Mucosa of stomach (tissue), 1 donor: ENCODE data around the gene PRKCI.
"Not testable (repeated sequence)": the region's sequence is repeated elsewhere in the genome, so short reads cannot be mapped to it uniquely, and the experiment has no call there.

Experiments used
- H3K27me3 ChIP-seq: one replicate; pipeline ENCODE4 v1.7.0; 2013; ENCODE audit warnings: mild to moderate bottlenecking, low read length; ENCODE audit not compliant: control insufficient read depth, insufficient read depth
- H3K36me3 ChIP-seq: one replicate; pipeline ENCODE4 v1.7.0; 2013; ENCODE audit warnings: low read length; ENCODE audit not compliant: control insufficient read depth, insufficient read depth
- H3K4me1 ChIP-seq: one replicate; pipeline ENCODE4 v1.7.0; 2013; ENCODE audit warnings: mild to moderate bottlenecking, low read length; ENCODE audit not compliant: control insufficient read depth, insufficient read depth
- H3K4me3 ChIP-seq: one replicate; pipeline ENCODE4 v1.7.0; 2013; ENCODE audit warnings: low read length
- H3K9ac ChIP-seq: one replicate; pipeline ENCODE4 v1.7.0; 2013; ENCODE audit warnings: mild to moderate bottlenecking, low read length, moderate library complexity
- H3K9me3 ChIP-seq: one replicate; pipeline ENCODE4 v1.7.0; 2013; ENCODE audit warnings: mild to moderate bottlenecking, low read length, moderate library complexity; ENCODE audit not compliant: control insufficient read depth
- donor health status: Pancreatic carcinoma.

Gene PRKCI

DNA sequence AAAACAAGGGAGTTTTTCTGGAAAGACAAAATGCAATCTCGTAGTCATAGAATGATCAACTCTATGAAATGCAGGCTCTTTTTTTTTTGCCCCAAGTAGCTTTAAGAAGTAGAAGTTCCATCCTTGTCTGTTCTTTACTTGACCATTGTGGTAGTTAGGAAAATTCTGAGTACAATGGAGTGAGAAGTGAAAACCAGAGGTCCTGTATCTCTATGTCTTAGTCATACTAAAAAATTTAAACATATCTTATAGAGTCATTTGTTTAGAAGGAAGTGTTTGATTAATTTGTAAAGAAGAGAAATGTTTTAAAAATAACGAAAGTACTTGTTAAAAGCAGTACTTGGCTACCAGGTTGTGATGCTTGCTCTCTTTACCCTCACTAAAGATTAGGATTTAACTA, 52.4 kb downstream of the PRKCI start:
- Histone ChIP-seq H3K4me3 (no peak overlapping the region), H3K9ac (no peak overlapping the region), H3K27me3 (no peaks in the 10 kb centered on the region), H3K9me3 (no peaks in the 10 kb centered on the region), H3K36me3 (peaks cover 1% of the 10 kb centered on the region), H3K4me1 (peaks cover 9% of the 10 kb centered on the region)

DNA sequence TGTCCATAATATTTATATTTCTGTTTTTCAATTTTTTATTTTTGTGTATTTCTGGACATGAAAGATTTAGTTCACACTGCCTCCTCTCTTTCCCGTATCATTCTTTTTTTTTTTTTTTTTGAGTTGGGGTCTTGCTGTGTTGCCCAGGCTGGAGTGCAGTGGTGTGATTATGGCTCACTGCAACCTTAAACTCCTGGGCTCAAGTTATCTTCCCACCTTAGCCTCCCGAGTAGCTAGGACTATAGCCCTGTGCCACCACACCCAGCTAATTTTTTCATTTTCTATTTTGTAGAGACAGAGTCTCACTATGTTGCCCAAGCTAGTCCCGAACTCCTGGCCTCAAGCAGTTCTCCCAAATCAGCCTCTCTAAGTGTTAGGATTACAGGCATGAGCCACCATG, 53.6 kb downstream of the PRKCI start:
- no peaks in the 10 kb centered on the region for H3K27me3 ChIP-seq
- no peak overlapping the region for H3K9ac ChIP-seq
- H3K4me3 ChIP-seq: no peak overlapping the region
- H3K4me1 ChIP-seq: peaks cover 9% of the 10 kb centered on the region
- H3K36me3 ChIP-seq: peaks cover 4% of the 10 kb centered on the region
- no peaks in the 10 kb centered on the region for H3K9me3 ChIP-seq

GRCh38 chr3:170277311-170277710, 55.1 kb downstream of the PRKCI start:
- H3K4me3 ChIP-seq, H3K4me1 ChIP-seq, H3K27me3 ChIP-seq, H3K9ac ChIP-seq, H3K36me3 ChIP-seq, H3K9me3 ChIP-seq: not testable (repeated sequence)

- H3K4me3 ChIP-seq: no peak overlapping the region
- no peak overlapping the region for H3K9ac ChIP-seq
- peaks cover 4% of the 10 kb centered on the region for H3K36me3 ChIP-seq
- H3K9me3 ChIP-seq: no peaks in the 10 kb centered on the region
- H3K27me3 ChIP-seq: no peaks in the 10 kb centered on the region
- H3K4me1 ChIP-seq: peaks cover 9% of the 10 kb centered on the region
These were observed 55.8 kb downstream of the PRKCI start for GRCh38 chr3:170277833-170278580.

GRCh38 chr3:170278627-170279026, 56.4 kb downstream of the PRKCI start:
- Histone ChIP-seq H3K4me1 (peaks cover 9% of the 10 kb centered on the region), H3K27me3 (no peaks in the 10 kb centered on the region), H3K9ac (no peak overlapping the region), H3K9me3 (no peaks in the 10 kb centered on the region), H3K36me3 (peaks cover 4% of the 10 kb centered on the region), H3K4me3 (no peak overlapping the region)

- Histone ChIP-seq H3K27me3 (no peaks in the 10 kb centered on the region), H3K9me3 (no peaks in the 10 kb centered on the region), H3K4me3 (no peak overlapping the region), H3K9ac (no peak overlapping the region), H3K4me1 (no peaks in the 10 kb centered on the region), H3K36me3 (peaks cover 5% of the 10 kb centered on the region)
These were observed 68.0 kb downstream of the PRKCI start for GRCh38 chr3:170290194-170290593.

- Histone ChIP-seq H3K27me3 (no peaks in the 10 kb centered on the region), H3K36me3 (peaks cover 5% of the 10 kb centered on the region), H3K9ac (no peak overlapping the region), H3K4me1 (no peaks in the 10 kb centered on the region), H3K9me3 (no peaks in the 10 kb centered on the region), H3K4me3 (no peak overlapping the region)
These were observed 73.4 kb downstream of the PRKCI start for GRCh38 chr3:170295586-170295985.

DNA sequence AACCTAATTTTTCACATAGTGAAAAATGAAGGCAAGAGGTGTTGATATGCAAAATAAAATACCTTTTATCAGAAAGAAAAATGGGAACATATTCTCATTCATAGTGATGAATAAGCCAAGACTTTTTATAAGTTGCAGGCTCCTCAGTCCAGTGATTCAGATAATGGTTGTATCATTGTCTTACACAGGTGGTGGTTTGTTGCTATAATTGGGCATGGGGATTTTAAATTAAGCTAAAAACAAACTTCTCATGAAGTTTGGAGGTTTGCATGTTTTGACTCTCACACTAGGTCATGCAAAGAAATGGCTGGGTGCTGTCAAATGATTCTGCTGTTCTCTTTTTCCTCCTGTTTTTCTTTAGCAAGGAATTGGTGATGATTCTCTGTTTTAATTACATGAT, 74.5 kb downstream of the PRKCI start:
- Histone ChIP-seq H3K4me3 (no peak overlapping the region), H3K4me1 (peaks cover 4% of the 10 kb centered on the region), H3K36me3 (peaks cover 5% of the 10 kb centered on the region), H3K9ac (no peak overlapping the region), H3K27me3 (no peaks in the 10 kb centered on the region), H3K9me3 (no peaks in the 10 kb centered on the region)

- no peaks in the 10 kb centered on the region for H3K27me3 ChIP-seq
- H3K4me3 ChIP-seq: no peak overlapping the region
- no peaks in the 10 kb centered on the region for H3K9me3 ChIP-seq
- H3K4me1 ChIP-seq: peaks cover 7% of the 10 kb centered on the region
- H3K36me3 ChIP-seq: no peaks in the 10 kb centered on the region
- no peak overlapping the region for H3K9ac ChIP-seq
These were observed 79.2 kb downstream of the PRKCI start for GRCh38 chr3:170301405-170301804.

DNA sequence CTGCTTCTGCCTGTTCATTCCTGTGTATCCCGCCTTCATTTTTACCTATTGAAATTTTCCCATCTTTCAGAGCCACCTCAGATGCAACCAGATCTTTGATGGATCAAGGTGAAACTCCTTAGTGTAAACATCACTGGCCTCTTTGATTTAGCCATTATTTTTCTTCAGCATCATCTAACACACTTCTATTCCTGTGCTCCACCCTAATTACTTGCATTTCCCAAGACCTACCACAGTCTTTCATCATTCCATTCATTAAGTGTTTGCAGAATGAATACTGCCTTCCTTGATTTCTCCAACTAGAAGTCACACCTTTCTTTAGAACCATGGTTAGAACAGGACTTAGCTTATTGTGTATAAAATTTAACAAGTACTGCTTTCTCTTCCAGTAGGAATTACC, 79.8 kb downstream of the PRKCI start:
- Histone ChIP-seq H3K9me3 (no peaks in the 10 kb centered on the region), H3K4me3 (no peak overlapping the region), H3K36me3 (no peaks in the 10 kb centered on the region), H3K27me3 (no peaks in the 10 kb centered on the region), H3K4me1 (peaks cover 7% of the 10 kb centered on the region), H3K9ac (no peak overlapping the region)

DNA sequence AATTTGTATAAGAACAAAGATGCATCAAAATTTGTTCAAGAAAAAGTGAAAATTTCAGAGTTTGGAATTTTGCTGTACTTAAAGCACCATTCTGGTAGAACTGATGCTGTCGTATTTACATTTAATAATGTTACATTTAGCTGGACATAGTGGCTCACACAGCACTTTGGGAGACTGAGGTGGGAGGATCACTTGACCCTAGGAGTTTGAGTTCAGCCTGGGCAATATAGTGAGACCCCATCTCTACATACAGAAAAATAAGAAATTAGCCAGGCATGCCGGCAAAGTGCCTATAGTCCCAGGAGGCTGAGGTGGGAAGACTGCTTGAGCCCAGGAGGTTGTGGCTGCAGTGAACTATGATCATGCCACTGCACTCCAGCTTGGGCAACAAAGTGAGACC, 83.8 kb downstream of the PRKCI start:
- H3K4me3 ChIP-seq: no peak overlapping the region
- H3K9ac ChIP-seq: no peak overlapping the region
- H3K9me3 ChIP-seq: no peaks in the 10 kb centered on the region
- no peaks in the 10 kb centered on the region for H3K27me3 ChIP-seq
- peaks cover 25% of the 10 kb centered on the region for H3K4me1 ChIP-seq
- H3K36me3 ChIP-seq: no peaks in the 10 kb centered on the region

- H3K4me3 ChIP-seq: no peak overlapping the region
- no peaks in the 10 kb centered on the region for H3K9me3 ChIP-seq
- no peak overlapping the region for H3K9ac ChIP-seq
- H3K36me3 ChIP-seq: no peaks in the 10 kb centered on the region
- peaks cover 19% of the 10 kb centered on the region for H3K4me1 ChIP-seq
- H3K27me3 ChIP-seq: no peaks in the 10 kb centered on the region
These were observed 85.6 kb downstream of the PRKCI start for GRCh38 chr3:170307671-170308405.
